HFF-Myc (cell line): ENCODE data around the gene CCNB2.

ENCODE experiments used
- DNase-seq: peaks from one replicate; pipeline ENCODE4 v3.0.0-alpha.2; 2011; ENCODE audit warnings: low read depth; ENCODE audit errors: extremely low read depth
- H3K4me3 ChIP-seq: replicated peaks from 2 replicates; pipeline ENCODE4 v1.5.1; 2011; ENCODE audit warnings: low read depth, mild to moderate bottlenecking, control low read depth, low read length
- CTCF ChIP-seq: IDR thresholded peaks from 2 replicates; pipeline ENCODE4 v1.5.1; 2012; ENCODE audit warnings: mild to moderate bottlenecking, low read depth, low read length, control low read depth; ENCODE audit errors: missing control alignments

CCNB2 gene

GRCh38 chr15:59169251-59169708, 64.3 kb downstream of the CCNB2 start:
- no peak for TF ChIP-seq CTCF
- no peak for DNase-seq
- no peak overlapping the region for H3K4me3 ChIP-seq

- peak; percentile 98 for DNase-seq
- no peak for TF ChIP-seq CTCF
- no peak overlapping the region for H3K4me3 ChIP-seq
Measured at GRCh38 chr15:59170295-59171066, 65.5 kb downstream of the CCNB2 start.

GRCh38 chr15:59171067-59171397, 66.1 kb downstream of the CCNB2 start:
- no peak for DNase-seq
- no peak for TF ChIP-seq CTCF
- H3K4me3 ChIP-seq, result no peak overlapping the region

- no peak for DNase-seq
- no peak for TF ChIP-seq CTCF
Measured at GRCh38 chr15:59172289-59172901, 67.4 kb downstream of the CCNB2 start.

GRCh38 chr15:59173194-59173593, 68.2 kb downstream of the CCNB2 start:
- no peak for DNase-seq
- TF ChIP-seq CTCF, result no peak
- H3K4me3 ChIP-seq, result no peak overlapping the region

More at GRCh38 chr15:59172289-59172901, 67.4 kb downstream of the CCNB2 start:
- H3K4me3 ChIP-seq, result no peak overlapping the region

GRCh38 chr15:59174151-59174834, 69.3 kb downstream of the CCNB2 start:
- DNase-seq, result no peak

More at GRCh38 chr15:59174151-59174834, 69.3 kb downstream of the CCNB2 start:
- H3K4me3 ChIP-seq, result no peak overlapping the region
- TF ChIP-seq CTCF, result no peak
